HK-2 (cell line): ENCODE data around the gene GIMAP4.
"Not testable (repeated sequence)": the region's sequence is repeated elsewhere in the genome, so short reads cannot be mapped to it uniquely, and the experiment has no call there.

Experiments used
- DNase-seq: peaks from one replicate; pipeline ENCODE4 v3.0.0-alpha.2; 2018; ENCODE audit not compliant: unreplicated experiment

The GIMAP4 gene

GRCh38 chr7:150580638-150581394, 13.6 kb downstream of the GIMAP4 start:
- no peak for DNase-seq

GRCh38 chr7:150585199-150585598, 18.0 kb downstream of the GIMAP4 start:
- DNase-seq, result no peak

- no peak for DNase-seq
Measured at GRCh38 chr7:150586068-150586784, 19.0 kb downstream of the GIMAP4 start.

GRCh38 chr7:150586785-150587152, 19.6 kb downstream of the GIMAP4 start:
- no peak for DNase-seq

- no peak for DNase-seq
Measured at GRCh38 chr7:150587551-150587950, 20.4 kb downstream of the GIMAP4 start.

- DNase-seq, result no peak
Measured at GRCh38 chr7:150594805-150595204, 27.6 kb downstream of the GIMAP4 start.

GRCh38 chr7:150595361-150595760, 28.2 kb downstream of the GIMAP4 start:
- DNase-seq, result no peak

- DNase-seq, result not testable (repeated sequence)
Measured at GRCh38 chr7:150603600-150603999, 36.4 kb downstream of the GIMAP4 start.

- no peak for DNase-seq
Measured at GRCh38 chr7:150610233-150610632, 43.0 kb downstream of the GIMAP4 start.

- DNase-seq, result no peak
Measured at GRCh38 chr7:150612925-150613324, 45.7 kb downstream of the GIMAP4 start.

GRCh38 chr7:150613880-150614279, 46.7 kb downstream of the GIMAP4 start:
- DNase-seq, result no peak

- DNase-seq, result not testable (repeated sequence)
Measured at GRCh38 chr7:150614426-150614825, 47.2 kb downstream of the GIMAP4 start.

GRCh38 chr7:150615221-150615755, 48.1 kb downstream of the GIMAP4 start:
- DNase-seq, result not testable (repeated sequence)

GRCh38 chr7:150620061-150620460, 52.9 kb downstream of the GIMAP4 start:
- DNase-seq, result no peak

GRCh38 chr7:150620617-150621371, 53.6 kb downstream of the GIMAP4 start:
- DNase-seq, result no peak

GRCh38 chr7:150621376-150621775, 54.2 kb downstream of the GIMAP4 start:
- DNase-seq, result no peak
